Mesothelial cell of epicardium (in vitro differentiated cells): ENCODE measurements around the gene ZFAND3. TPM values are rescaled to one million over a fixed set of nuclear protein-coding genes. Genes with fewer than 3 reads are reported as not detected.

Source experiments
- DNase-seq, 2 experiments: peaks; one replicate each; pipeline ENCODE4 v3.0.0; 2021; ENCODE audit warnings: low spot score in 2 of 2; ENCODE audit not compliant: unreplicated experiment in 2 of 2
- H3K27ac Mint-ChIP-seq: 2 replicates; pipeline ENCODE4 v1.8.0; 2021; ENCODE audit warnings: mixed read lengths
- H3K27me3 Mint-ChIP-seq: 2 replicates; pipeline ENCODE4 v1.8.0; 2021; ENCODE audit warnings: low read depth, mixed read lengths
- H3K36me3 Mint-ChIP-seq: 2 replicates; pipeline ENCODE4 v1.8.0; 2021; ENCODE audit warnings: mixed read lengths
- H3K4me1 Mint-ChIP-seq: 2 replicates; pipeline ENCODE4 v1.8.0; 2021; ENCODE audit warnings: mixed read lengths
- H3K4me3 Mint-ChIP-seq: 2 replicates; pipeline ENCODE4 v1.8.0; 2021; ENCODE audit warnings: mild to moderate bottlenecking, moderate library complexity, mixed read lengths
- H3K9me3 Mint-ChIP-seq: 2 replicates; pipeline ENCODE4 v1.8.0; 2021; ENCODE audit warnings: mixed read lengths
- total RNA-seq: library from RNA; stranded (reverse); gene quantifications from 3 replicates; pipeline ENCODE4 v1.2.1, GENCODE V29; 2021
- TF ChIP-seq, protein P1 (sequence below): fragments of 200-600 bp; sonication (generic); IDR thresholded peaks from one replicate; pipeline ENCODE4 v1.5.0; 2021; ENCODE audit warnings: antibody characterized with exemption; ENCODE audit not compliant: unreplicated experiment

The ZFAND3 gene
- total RNA-seq, 1 donor from 2014 or later = 81.2 TPM

DNA sequence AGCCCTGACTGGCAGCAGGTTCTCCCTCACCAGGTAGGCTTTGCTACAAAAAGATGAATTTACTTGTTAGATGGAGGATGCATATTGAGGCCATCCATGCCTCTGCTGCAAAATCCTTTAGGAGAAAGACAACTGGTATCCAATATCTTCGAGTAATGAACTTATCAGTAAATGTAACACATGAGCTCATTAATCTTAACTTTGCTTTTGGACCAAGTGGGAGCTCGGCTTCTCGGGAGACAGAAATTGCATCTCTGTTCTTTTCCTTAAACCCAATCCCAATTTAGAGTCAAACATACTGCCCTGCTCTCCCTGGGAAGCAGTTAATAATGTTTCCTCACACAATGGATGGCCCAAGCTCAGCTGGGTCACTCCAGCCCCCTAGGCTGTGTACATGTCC, 330.5 kb downstream of the ZFAND3 start:
- H3K9me3 Mint-ChIP-seq = no peaks in the 10 kb centered on the region
- TF ChIP-seq, protein P1, sequence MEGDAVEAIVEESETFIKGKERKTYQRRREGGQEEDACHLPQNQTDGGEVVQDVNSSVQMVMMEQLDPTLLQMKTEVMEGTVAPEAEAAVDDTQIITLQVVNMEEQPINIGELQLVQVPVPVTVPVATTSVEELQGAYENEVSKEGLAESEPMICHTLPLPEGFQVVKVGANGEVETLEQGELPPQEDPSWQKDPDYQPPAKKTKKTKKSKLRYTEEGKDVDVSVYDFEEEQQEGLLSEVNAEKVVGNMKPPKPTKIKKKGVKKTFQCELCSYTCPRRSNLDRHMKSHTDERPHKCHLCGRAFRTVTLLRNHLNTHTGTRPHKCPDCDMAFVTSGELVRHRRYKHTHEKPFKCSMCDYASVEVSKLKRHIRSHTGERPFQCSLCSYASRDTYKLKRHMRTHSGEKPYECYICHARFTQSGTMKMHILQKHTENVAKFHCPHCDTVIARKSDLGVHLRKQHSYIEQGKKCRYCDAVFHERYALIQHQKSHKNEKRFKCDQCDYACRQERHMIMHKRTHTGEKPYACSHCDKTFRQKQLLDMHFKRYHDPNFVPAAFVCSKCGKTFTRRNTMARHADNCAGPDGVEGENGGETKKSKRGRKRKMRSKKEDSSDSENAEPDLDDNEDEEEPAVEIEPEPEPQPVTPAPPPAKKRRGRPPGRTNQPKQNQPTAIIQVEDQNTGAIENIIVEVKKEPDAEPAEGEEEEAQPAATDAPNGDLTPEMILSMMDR = no peak
- no peak overlapping the region for H3K4me3 Mint-ChIP-seq
- no peak for DNase-seq
- H3K4me1 Mint-ChIP-seq = peaks cover 16% of the 10 kb centered on the region
- H3K27me3 Mint-ChIP-seq = no peaks in the 10 kb centered on the region
- peaks cover 10% of the 10 kb centered on the region for H3K36me3 Mint-ChIP-seq
- H3K27ac Mint-ChIP-seq = no peak overlapping the region

DNA sequence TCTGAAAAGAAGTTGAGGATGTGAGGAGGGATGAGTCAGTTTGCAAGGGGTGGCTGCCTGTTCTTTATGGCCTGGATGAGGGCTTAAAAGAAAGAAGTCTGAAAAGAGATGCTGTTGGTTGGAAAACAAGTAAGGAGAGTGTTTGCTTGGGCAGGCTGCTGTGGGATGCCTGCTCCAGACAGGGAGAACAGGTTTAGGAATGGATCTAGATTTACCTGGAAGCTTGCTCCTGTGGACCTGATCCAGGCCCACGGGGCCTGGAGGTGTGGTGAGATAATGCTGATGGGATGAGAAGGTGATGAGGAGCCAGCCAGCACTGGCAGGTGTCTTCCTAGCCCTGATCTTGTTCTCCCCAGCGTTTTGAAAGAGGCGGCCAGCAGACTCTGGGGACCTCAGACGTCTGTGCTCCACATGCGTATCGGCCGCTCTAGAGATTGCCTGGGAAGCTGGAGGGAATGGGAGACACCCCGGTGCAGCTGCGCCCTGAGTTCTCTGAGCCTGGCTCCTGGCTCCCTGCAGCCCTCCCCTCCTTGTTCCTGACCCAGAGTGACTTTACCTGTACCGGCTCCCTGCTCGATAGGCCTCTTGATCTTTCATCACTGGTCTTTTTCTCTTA, 331.3 kb downstream of the ZFAND3 start:
- Mint-ChIP-seq H3K4me3 (no peak overlapping the region), H3K27ac (no peak overlapping the region), H3K27me3 (no peaks in the 10 kb centered on the region), H3K36me3 (peaks cover 12% of the 10 kb centered on the region), H3K9me3 (no peaks in the 10 kb centered on the region), H3K4me1 (peaks cover 16% of the 10 kb centered on the region)
- TF ChIP-seq, protein P1 = no peak
- no peak for DNase-seq

DNA sequence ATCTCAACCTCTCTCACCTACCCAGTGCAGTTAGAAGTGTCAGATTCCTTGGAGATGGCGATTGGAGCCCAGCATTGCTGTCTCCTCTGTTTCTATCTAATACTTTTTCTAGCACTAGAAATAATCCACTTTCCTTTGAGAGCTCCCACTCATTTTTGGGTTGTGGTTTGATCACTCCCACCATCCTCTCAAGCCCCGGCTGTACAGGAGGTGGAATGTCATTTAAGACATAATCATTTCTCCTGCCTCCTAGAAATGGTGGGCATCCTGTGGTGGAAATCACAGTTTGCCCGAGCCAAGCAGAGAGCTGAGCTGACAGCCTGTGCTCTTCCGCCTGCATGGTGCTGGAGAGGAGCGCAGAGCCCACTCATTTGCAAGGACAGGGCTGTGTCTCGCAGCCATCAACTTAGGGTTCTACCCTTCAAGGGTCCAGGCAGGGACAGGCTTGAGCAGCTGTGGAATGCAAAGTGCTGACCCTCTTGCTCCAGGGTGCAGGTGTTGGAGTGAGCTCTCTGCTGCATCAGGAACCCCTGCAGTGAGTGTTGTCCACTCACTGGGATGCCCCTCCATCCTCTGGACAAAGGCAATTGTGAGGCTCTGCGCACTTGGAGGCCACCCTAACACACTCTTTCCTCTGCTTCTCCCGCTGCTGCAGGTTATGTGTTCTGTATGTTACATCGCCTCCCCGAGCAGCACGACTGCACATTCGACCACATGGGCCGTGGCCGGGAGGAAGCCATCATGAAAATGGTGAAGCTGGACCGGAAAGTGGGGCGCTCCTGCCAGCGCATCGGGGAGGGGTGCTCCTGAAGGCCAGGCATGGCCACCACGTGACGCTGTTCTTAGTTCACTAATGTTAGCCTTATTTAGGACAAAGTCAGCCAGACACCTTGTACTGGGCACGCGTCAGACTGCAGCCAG, 332.3 kb downstream of the ZFAND3 start:
- TF ChIP-seq, protein P1 = no peak
- no peaks in the 10 kb centered on the region for H3K27me3 Mint-ChIP-seq
- H3K27ac Mint-ChIP-seq = no peak overlapping the region

GRCh38 chr6:38152620-38153019, 333.1 kb downstream of the ZFAND3 start:
- no peak overlapping the region for H3K27ac Mint-ChIP-seq
- peaks cover 16% of the 10 kb centered on the region for H3K4me1 Mint-ChIP-seq
- no peak overlapping the region for H3K4me3 Mint-ChIP-seq
- TF ChIP-seq, protein P1 = no peak
- H3K9me3 Mint-ChIP-seq = no peaks in the 10 kb centered on the region
- peaks cover 14% of the 10 kb centered on the region for H3K36me3 Mint-ChIP-seq
- H3K27me3 Mint-ChIP-seq = no peaks in the 10 kb centered on the region
- no peak for DNase-seq

More for the DNA sequence above, 332.3 kb downstream of the ZFAND3 start:
- Mint-ChIP-seq H3K9me3 (no peaks in the 10 kb centered on the region), H3K4me3 (no peak overlapping the region), H3K4me1 (peaks cover 16% of the 10 kb centered on the region), H3K36me3 (peaks cover 14% of the 10 kb centered on the region)
- no peak for DNase-seq

DNA sequence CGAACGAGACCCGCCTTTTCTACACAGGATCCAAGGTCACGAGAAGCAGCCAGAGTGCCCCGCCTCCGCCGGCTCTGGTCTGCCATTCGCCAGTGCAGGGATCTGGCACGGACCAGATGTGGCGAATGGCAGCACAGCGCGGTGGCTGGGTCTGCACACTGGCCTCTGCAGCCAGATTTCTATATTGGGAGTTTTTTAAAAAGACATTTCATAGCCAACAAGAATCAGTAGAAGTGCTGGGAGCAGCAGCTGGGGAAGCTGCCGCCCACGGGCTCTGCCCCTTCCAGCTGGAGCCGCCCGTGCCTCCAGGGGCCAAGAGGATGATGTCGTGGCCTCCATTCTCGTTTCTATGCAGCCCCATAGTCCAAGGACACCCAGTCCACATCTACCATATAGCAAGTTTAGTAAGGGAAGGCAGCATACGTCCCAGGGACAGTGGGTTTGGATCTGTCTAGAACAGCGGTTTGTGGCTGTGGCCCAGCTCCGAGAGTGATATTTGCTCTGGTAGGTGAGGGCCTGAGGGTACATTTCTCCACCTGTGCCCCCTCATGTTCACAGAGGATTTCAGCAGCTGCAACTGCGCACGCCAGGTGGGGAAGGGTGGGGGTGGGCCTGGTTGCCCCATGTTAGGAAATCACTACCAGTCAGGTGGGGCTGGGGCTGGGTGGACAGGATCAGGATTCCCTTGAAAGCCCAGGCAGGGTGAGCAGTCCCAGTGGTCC, 333.7 kb downstream of the ZFAND3 start:
- Mint-ChIP-seq H3K4me3 (no peak overlapping the region), H3K9me3 (no peaks in the 10 kb centered on the region), H3K27ac (no peak overlapping the region), H3K36me3 (peaks cover 14% of the 10 kb centered on the region), H3K4me1 (peaks cover 16% of the 10 kb centered on the region), H3K27me3 (no peaks in the 10 kb centered on the region)
- TF ChIP-seq, protein P1 = no peak
- no peak for DNase-seq
